ENCODE data around the gene HDAC3. TPM values are rescaled to one million over a fixed set of nuclear protein-coding genes. Genes with fewer than 3 reads are reported as not detected.

The HDAC3 gene
- total and polyA plus RNA-seq, 2 donors (not counting 1 experiment from before 2014, with no cell fraction given) = 85.5 to 94.0 TPM

DNA sequence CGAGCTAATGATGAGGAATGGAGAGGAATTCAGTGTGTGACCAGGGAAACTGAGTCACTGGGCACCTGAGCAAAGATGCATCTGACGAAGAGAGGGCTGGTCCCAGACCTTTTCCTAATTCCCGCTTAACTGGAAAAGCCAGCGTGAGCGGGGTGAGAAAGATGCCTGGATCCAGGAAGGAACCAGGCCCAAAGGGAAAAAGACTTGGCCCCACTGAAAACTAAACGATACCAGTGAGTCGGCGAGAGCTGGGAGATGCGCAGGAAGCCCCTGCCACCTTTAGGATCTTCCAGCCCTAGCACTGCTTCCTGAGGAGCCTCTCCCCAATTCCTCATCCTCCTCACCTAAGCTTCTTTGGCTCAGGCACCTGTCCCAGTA lies 15.1 kb upstream of the HDAC3 start:
- H3K9ac ChIP-seq (ENCODE audit: low read length) = peak overlapping the region; percentile 75
- peaks cover 8% of the 10 kb centered on the region for H3K79me2 ChIP-seq (ENCODE audit: control insufficient read depth, insufficient read depth, low read length)
- H3K36me3 ChIP-seq (replicated peaks in 1 of 2; ENCODE audit: control extremely low read depth in 1 of 2, control insufficient read depth in 1 of 2, extremely low read depth in 1 of 2, insufficient read depth in 2 of 2, low read length in 1 of 2) = peaks cover 5 to 13% of the 10 kb centered on the region in 2 experiments
- peak overlapping the region; percentile 53 to 84 (median 70) for H3K4me3 ChIP-seq (ENCODE audit: control extremely low read depth in 1 of 5, extremely low read depth in 1 of 5, insufficient read depth in 1 of 5, low read depth in 2 of 5, low read length in 4 of 5)
- DNase-seq (no peak), ATAC-seq (ENCODE audit: low read depth) (no peak)
- CTCF ChIA-PET = interaction anchor here (0.7 to 3.0 kb wide), 10 partner anchors 13 to 317 kb away, joined by 3 to 22 read pairs (median 4); partner anchors contain the start of genes DIAPH1, HDAC3, RELL2 and RNF14
- H4K20me1 ChIP-seq (ENCODE audit: control insufficient read depth, insufficient read depth, low read length, poor library complexity, severe bottlenecking) = no peaks in the 10 kb centered on the region
- no peaks in the 10 kb centered on the region for H3K9me3 ChIP-seq (ENCODE audit: control extremely low read depth in 1 of 3, control insufficient read depth in 2 of 3, insufficient read depth in 1 of 3, low read length in 2 of 3)
- H3K27me3 ChIP-seq (replicated peaks in 1 of 4; ENCODE audit: control extremely low read depth in 1 of 4, control insufficient read depth in 3 of 4, insufficient read depth in 4 of 4, low read length in 3 of 4) = peaks cover 0 to 8% (median 0%) of the 10 kb centered on the region in 4 experiments
- Mint-ChIP-seq H3K4me1 (peaks cover 34% of the 10 kb centered on the region), H3K27me3 (peaks cover 10% of the 10 kb centered on the region), H3K9me3 (ENCODE audit: insufficient read depth) (no peaks in the 10 kb centered on the region), H3K27ac (peak overlapping the region; percentile 98), H3K4me3 (peak overlapping the region; percentile 99)
- WGBS (ENCODE audit: insufficient coverage) = 77% methylated on average over 8 of the region's 9 CpGs
- H3K4me1 ChIP-seq (ENCODE audit: control insufficient read depth in 2 of 2, insufficient read depth in 2 of 2, low read length in 2 of 2) = peaks cover 14 to 22% of the 10 kb centered on the region in 2 donors
- H3K27ac ChIP-seq (ENCODE audit: low read length in 2 of 2) = peak overlapping the region; percentile 60 to 82
- POLR2A ChIA-PET = interaction anchor here (0.6 to 1.7 kb wide), 6 partner anchors 12 to 373 kb away, joined by 3 to 22 read pairs (median 4); partner anchors contain the start of genes DIAPH1, HDAC3, RELL2 and RNF14
- H2AFZ ChIP-seq (ENCODE audit: insufficient read depth, low read depth, low read length, poor library complexity, severe bottlenecking) = peak overlapping the region; percentile 97
- intact Hi-C loops (cut with micrococcal nuclease) = loop anchor here (1.0 to 10.0 kb wide), 6 partner anchors 15 to 453 kb away; partner anchors contain the start of genes HDAC3, NDFIP1, RELL2 and RNF14
- H3K4me2 ChIP-seq (replicated peaks; ENCODE audit: low read depth, low read length, poor library complexity, severe bottlenecking) = peak overlapping the region; percentile 87
- TF ChIP-seq, protein P1, sequence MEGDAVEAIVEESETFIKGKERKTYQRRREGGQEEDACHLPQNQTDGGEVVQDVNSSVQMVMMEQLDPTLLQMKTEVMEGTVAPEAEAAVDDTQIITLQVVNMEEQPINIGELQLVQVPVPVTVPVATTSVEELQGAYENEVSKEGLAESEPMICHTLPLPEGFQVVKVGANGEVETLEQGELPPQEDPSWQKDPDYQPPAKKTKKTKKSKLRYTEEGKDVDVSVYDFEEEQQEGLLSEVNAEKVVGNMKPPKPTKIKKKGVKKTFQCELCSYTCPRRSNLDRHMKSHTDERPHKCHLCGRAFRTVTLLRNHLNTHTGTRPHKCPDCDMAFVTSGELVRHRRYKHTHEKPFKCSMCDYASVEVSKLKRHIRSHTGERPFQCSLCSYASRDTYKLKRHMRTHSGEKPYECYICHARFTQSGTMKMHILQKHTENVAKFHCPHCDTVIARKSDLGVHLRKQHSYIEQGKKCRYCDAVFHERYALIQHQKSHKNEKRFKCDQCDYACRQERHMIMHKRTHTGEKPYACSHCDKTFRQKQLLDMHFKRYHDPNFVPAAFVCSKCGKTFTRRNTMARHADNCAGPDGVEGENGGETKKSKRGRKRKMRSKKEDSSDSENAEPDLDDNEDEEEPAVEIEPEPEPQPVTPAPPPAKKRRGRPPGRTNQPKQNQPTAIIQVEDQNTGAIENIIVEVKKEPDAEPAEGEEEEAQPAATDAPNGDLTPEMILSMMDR (IDR thresholded peaks at IDR 0.05) = no peak
- TF ChIP-seq EZH2 (IDR thresholded peaks at IDR 0.05; ENCODE audit: borderline replicate concordance, insufficient read depth, low read depth, low read length, poor library complexity, severe bottlenecking) = no peak

Data from B cell (primary cell).